Measurements from ENCODE around the gene L2HGDH. TPM values are rescaled to one million over a fixed set of nuclear protein-coding genes. Genes with fewer than 3 reads are reported as not detected.

L2HGDH gene
- polyA plus RNA-seq, 1 of the 3 experiments (the other 2 are of a cell fraction) = 8.4 TPM

DNA sequence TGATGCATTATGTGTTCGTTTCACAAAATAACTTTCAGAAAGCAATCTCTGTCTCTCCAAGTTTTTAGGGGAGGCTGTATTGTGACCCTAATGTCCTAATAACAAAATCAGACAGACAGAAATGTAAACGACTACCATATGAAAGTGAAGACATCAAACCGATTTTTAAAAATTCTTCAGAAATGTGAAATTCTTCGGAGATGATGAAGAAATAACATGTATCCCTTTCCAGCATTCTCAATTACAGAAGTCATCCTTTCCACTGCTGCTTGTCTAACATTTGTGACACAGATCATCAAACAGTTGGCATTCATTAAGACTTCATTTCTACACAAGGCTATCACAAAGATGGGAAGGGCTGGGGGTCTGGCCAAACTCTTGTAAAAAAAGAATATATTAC, 41.1 kb upstream of the L2HGDH start:
- H3K9me3 ChIP-seq = no peaks in the 10 kb centered on the region
- no peaks in the 10 kb centered on the region for H3K9me2 ChIP-seq
- no peaks in the 10 kb centered on the region for H3K79me2 ChIP-seq (ENCODE audit: insufficient read depth)
- ChIA-PET CTCF (no interaction called here), POLR2A (no interaction called here)
- WGBS (ENCODE audit: low lambda C conversion rate) = 48% methylated on average over 4 of the region's 4 CpGs
- no peak for DNase-seq
- no peak overlapping the region for H3K4me3 ChIP-seq (ENCODE audit: low read depth in 2 of 2, low read length in 1 of 2)
- H3F3A ChIP-seq (replicated peaks; ENCODE audit: insufficient read depth) = no peaks in the 10 kb centered on the region
- no peak overlapping the region for H3K4me2 ChIP-seq
- TF ChIP-seq TEAD4 (IDR thresholded peaks at IDR 0.05; ENCODE audit: borderline replicate concordance, insufficient read depth) (no peak), TCF12 (IDR thresholded peaks at IDR 0.05) (peak; percentile 18; the same call in 1 of the 2 replicates), PBX3 (IDR thresholded peaks at IDR 0.05) (peak; percentile 39; the same call in 1 of the 2 replicates), USF1 (IDR thresholded peaks at IDR 0.05; ENCODE audit: borderline replicate concordance, low read depth) (no peak), FOXM1 (IDR thresholded peaks at IDR 0.05; ENCODE audit: low read depth) (no peak)
- no peak overlapping the region for H3K9ac ChIP-seq
- no peaks in the 10 kb centered on the region for H4K20me1 ChIP-seq (ENCODE audit: insufficient read depth)
- no peaks in the 10 kb centered on the region for H3K27me3 ChIP-seq (ENCODE audit: insufficient read depth)
- no peak overlapping the region for H2AFZ ChIP-seq (ENCODE audit: low read depth)
- H3K27ac ChIP-seq (ENCODE audit: low read depth in 2 of 2, low read length in 1 of 2) = no peak overlapping the region
- H3K36me3 ChIP-seq (replicated peaks in 1 of 2; ENCODE audit: control insufficient read depth in 1 of 2, insufficient read depth in 2 of 2, low read length in 1 of 2) = peaks cover 0 to 3% of the 10 kb centered on the region in 2 experiments
- H3K4me1 ChIP-seq (ENCODE audit: control insufficient read depth in 1 of 2, insufficient read depth in 2 of 2, low read depth in 1 of 2, low read length in 1 of 2) = no peaks in the 10 kb centered on the region; a peak in 1 of 4 replicates

DNA sequence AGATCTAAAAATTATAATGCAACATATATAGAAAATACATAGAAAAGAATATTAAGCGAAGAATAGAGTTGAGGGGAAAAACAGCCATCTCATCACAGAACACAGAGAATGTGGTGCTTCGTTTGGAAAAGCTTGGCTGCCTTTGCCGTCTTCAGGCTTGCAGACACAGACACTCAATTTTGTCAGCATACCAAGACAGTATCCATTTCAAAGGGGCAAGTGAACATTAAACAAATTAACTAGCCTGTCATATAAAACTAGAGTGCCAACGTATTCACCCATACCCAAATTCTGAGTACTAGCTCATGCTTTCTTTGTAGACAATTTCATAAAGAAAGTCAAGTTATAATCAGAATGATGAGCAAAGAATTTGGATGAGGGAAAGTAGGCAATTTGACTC, 40.6 kb upstream of the L2HGDH start:
- no peaks in the 10 kb centered on the region for H3K27me3 ChIP-seq (ENCODE audit: insufficient read depth)
- no peak for DNase-seq
- CTCF ChIA-PET = interaction anchor here (1.0 kb wide), 1 partner anchor 179 kb away, joined by 4 read pairs; no protein-coding TSS in a partner anchor
- no peak overlapping the region for H2AFZ ChIP-seq (ENCODE audit: low read depth)
- no peaks in the 10 kb centered on the region for H3K79me2 ChIP-seq (ENCODE audit: insufficient read depth)
- no peak overlapping the region for H3K9ac ChIP-seq
- H3K4me3 ChIP-seq (ENCODE audit: low read depth in 2 of 2, low read length in 1 of 2) = no peak overlapping the region
- H3K36me3 ChIP-seq (replicated peaks in 1 of 2; ENCODE audit: control insufficient read depth in 1 of 2, insufficient read depth in 2 of 2, low read length in 1 of 2) = peaks cover 0 to 3% of the 10 kb centered on the region in 2 experiments
- 86% methylated on average over 4 of the region's 4 CpGs for WGBS (ENCODE audit: low lambda C conversion rate)
- no peaks in the 10 kb centered on the region for H3K9me2 ChIP-seq
- H3F3A ChIP-seq (replicated peaks; ENCODE audit: insufficient read depth) = no peaks in the 10 kb centered on the region
- TF ChIP-seq, protein P1, sequence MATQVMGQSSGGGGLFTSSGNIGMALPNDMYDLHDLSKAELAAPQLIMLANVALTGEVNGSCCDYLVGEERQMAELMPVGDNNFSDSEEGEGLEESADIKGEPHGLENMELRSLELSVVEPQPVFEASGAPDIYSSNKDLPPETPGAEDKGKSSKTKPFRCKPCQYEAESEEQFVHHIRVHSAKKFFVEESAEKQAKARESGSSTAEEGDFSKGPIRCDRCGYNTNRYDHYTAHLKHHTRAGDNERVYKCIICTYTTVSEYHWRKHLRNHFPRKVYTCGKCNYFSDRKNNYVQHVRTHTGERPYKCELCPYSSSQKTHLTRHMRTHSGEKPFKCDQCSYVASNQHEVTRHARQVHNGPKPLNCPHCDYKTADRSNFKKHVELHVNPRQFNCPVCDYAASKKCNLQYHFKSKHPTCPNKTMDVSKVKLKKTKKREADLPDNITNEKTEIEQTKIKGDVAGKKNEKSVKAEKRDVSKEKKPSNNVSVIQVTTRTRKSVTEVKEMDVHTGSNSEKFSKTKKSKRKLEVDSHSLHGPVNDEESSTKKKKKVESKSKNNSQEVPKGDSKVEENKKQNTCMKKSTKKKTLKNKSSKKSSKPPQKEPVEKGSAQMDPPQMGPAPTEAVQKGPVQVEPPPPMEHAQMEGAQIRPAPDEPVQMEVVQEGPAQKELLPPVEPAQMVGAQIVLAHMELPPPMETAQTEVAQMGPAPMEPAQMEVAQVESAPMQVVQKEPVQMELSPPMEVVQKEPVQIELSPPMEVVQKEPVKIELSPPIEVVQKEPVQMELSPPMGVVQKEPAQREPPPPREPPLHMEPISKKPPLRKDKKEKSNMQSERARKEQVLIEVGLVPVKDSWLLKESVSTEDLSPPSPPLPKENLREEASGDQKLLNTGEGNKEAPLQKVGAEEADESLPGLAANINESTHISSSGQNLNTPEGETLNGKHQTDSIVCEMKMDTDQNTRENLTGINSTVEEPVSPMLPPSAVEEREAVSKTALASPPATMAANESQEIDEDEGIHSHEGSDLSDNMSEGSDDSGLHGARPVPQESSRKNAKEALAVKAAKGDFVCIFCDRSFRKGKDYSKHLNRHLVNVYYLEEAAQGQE (IDR thresholded peaks at IDR 0.05; ENCODE audit: low read depth, low read length) = no peak
- TF ChIP-seq EP300 (IDR thresholded peaks at IDR 0.05; ENCODE audit: borderline replicate concordance in 1 of 2, low read depth in 1 of 2, low read length in 1 of 2) = no peak
- TF ChIP-seq CTCF (IDR thresholded peaks at IDR 0.05) = no peak
- no peak for TF ChIP-seq RFX5 (IDR thresholded peaks at IDR 0.05; ENCODE audit: low read length)
- TF ChIP-seq FOXJ3 (CRISPR knock-in tag; IDR thresholded peaks at IDR 0.05) = no peak
- TF ChIP-seq POLR2AphosphoS5 (IDR thresholded peaks at IDR 0.05; ENCODE audit: low read depth, low read length) = no peak
- no peak for TF ChIP-seq MAX (IDR thresholded peaks at IDR 0.05; ENCODE audit: low read depth)
- TF ChIP-seq CHD2 (IDR thresholded peaks at IDR 0.05; ENCODE audit: low read length, partially characterized antibody) = no peak
- no peak for TF ChIP-seq ELF1 (IDR thresholded peaks at IDR 0.05)
- no peak for TF ChIP-seq ZBTB33 (IDR thresholded peaks at IDR 0.05; ENCODE audit: borderline replicate concordance, low read depth)
- POLR2A ChIA-PET = no interaction called here
- H3K27ac ChIP-seq (ENCODE audit: low read depth in 2 of 2, low read length in 1 of 2) = no peak overlapping the region
- peaks cover 0 to 3% of the 10 kb centered on the region in 2 experiments; a peak in 1 of 4 replicates for H3K4me1 ChIP-seq (ENCODE audit: control insufficient read depth in 1 of 2, insufficient read depth in 2 of 2, low read depth in 1 of 2, low read length in 1 of 2)
- no peak overlapping the region for H3K4me2 ChIP-seq
- H4K20me1 ChIP-seq (ENCODE audit: insufficient read depth) = no peaks in the 10 kb centered on the region
- H3K9me3 ChIP-seq = no peaks in the 10 kb centered on the region
